Limb (tissue), 2 donors: ENCODE measurements around the gene BNIP1.

Experiments used
- DNase-seq, 2 donors: peaks; one replicate each; pipeline ENCODE4 v3.0.0-alpha.2; 2016; ENCODE audit errors: extremely low spot score in 2 of 2

The BNIP1 gene

DNA sequence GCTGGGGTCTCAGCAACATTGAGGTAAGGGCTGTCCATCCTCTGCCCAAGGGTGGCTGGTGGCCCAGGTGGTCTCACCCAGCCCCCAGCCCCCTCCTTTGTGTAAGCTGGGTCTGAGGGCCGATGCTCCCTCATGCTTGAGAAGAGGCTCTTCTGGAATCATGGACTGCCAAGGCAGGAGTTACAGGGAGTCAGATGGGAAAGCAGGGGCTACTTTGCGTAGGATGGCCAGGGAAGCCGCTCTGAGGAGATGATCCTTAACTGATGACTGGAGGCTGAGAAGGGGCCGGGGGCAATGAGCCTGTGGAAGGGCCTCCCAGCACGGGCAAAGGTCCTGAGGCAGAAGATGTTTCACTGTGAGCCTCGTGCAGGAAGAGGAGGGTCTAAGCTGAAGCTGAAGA lies 67.0 kb downstream of the BNIP1 start:
- no peak for DNase-seq

DNA sequence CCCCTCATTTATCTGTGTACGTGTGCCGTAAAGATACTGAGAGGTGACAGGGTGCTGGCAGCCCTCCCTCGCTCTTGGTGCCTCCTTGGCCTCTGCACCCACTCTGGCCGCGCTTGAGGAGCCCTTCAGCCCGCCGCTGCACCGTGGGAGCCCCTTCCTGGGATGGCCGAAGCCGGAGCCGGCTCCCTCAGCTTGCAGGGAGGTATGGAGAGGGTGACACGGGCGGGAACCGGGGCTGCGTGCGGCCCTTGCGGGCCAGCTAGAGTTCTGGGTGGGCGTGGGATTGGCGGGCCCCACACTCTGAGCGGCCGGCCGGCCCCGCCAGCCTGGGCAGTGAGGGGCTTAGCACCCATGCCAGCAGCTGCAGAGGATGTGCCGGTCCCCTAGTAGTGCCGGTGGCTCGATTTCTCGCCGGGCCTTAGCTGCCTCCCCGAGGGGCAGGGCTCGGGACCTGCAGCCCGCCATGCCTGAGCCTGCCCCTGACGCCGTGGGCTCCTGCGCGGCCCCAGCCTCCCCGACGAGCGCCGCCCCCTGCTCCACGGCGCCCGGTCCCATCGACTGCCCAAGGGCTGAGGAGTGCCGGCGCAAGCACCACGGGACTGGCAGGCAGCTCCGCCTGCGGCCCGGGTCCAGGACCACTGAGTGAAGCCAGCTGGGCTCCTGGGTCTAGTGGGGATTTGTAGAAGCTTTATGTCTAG lies 69.1 kb downstream of the BNIP1 start:
- DNase-seq: no peak
